Measurements from ENCODE around the gene MROH8.
"Not testable (repeated sequence)": the region's sequence is repeated elsewhere in the genome, so short reads cannot be mapped to it uniquely, and the experiment has no call there.

Gene MROH8

DNA sequence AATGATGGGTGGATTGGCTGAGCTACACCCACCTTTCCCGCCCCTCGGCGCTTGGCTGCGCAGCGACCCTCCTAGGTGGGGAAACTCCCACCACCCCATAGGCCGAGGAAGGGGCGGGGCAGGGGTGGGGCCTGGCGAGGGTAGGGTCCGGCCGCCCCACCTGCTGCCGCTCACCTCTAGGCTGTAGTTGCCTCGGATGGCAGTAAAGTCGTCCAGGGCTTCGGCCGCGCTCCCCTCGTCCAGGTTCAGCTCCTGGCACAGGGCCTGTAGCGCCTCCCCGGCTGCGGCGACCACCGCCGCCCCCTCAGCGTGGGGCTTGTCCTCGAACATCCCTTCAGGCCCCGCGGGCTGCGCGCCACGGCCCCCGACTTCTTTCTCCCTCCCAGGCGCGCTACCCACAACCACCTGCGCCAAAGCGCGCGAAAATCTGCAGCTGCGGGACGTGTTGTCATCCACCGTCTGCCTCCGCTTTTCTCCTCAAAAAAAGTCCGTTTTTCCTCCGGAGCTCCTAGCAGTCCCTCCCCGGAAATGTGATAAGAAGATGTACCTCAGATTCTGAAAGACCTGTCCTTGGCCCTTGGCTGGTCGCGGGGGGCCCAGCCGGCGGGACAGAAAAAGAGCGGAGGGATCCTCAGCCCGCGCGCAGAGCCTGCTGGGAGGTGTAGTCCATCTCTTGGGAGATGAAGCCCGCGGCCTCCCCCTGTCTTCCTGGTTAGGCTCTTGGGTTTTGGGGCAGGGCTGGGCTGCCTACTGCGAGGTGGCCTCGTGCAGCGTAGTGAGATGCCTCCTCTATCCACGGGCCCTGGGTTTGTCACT lies 83.5 kb downstream of the MROH8 start, which contains the start of gene RBL1:
Gene RBL1, minus strand, starts transcription at position 399 of the 816 bp plus-strand sequence. Its CDS starts 69 bp downstream, at position 330.
- peak; percentile 66 to 73 for DNase-seq (ENCODE audit: low read depth in 1 of 2, low spot score in 1 of 2)

DNA sequence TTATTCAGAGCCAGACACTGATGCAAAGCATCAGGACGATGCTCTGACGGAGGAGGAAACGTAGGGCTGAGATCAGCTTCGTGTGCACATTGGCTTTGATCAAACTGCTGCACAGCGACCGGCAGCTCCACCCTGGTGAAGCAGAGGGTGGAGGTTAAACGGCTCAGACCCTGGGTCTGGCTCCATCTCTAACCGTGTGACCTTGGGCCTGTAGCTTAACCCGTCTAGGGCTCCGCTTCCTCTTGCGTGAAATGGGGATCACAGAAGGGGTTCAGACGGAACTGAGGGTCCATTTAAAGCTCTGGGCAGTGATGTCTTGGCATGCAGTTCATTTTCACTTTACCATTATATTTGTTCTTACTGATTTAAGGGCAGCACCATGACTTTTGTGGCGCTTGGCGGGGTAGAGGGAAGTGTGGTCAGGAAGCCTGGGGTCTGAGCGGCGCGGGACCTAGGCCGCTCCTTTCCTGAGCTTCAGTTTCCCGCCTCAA lies 84.2 kb downstream of the MROH8 start:
- DNase-seq (ENCODE audit: low read depth in 1 of 2, low spot score in 1 of 2), result peak in 1 of 2 donors; percentile 9

DNA sequence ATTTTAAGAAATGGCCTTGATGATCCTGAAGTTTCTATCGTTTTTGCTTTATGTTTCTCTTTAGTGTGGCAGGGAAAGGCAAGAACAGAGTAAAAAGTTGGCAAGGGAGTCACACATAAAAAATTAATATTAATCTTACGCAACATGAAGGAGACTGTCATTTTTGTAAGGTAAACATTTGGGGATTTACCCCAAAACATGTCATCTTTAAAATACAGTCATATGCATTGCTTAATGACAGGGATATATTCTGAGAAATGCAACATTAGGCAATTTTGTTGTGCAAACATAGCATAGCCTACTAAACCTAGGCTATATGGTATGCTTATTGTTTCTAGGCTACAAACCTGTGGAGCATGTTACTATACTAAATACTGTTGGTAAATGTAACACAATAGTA lies 88.9 kb downstream of the MROH8 start:
- no peak for DNase-seq (ENCODE audit: low read depth in 1 of 2, low spot score in 1 of 2)

DNA sequence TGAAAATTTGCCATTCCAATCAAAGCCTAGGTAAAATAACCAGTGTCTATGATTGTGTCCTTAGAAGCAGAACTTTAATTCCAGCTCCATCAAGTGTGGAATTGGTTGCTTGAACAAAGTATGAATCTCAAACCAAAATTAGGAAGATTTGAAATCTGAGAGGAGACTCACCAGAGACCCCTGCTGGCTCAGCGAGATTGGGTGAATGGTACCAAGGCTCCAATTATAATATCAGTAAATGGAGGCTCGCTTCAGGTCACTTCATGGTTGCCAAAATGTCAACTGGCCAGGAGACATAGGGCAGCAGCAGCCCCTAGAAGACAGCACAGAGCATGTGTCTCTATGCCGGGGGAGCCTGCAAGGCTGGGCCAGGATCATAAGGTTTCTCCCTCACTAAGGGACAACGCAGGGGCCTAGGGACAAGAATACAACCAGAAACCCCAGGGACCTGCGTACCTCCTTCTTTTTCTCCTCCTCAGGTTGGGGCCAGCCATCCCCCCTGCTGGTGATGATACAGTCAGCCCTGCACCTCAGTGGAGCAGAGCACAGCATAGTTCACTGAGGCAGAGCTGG lies 97.5 kb downstream of the MROH8 start:
- peak in 1 of 2 donors; percentile 16 for DNase-seq (ENCODE audit: low read depth in 1 of 2, low spot score in 1 of 2)

DNA sequence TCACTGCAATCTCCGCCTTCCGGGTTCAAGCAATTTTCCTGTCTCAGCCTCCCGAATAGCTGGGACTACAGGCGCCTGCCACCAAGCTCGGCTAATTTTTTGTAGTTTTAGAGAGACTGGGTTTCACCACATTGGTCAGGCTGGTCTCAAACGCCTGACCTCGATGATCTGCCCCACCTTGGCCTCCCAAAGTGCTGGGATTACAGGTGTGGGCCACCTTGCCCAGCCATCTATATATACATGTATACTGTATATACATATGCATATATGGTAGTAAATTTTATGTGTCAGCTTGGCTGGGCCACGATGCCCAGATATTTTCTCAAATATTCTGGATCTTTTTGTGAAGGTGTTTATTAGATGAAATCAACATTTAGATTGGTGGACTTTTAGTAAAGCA lies 102.3 kb downstream of the MROH8 start:
- DNase-seq (ENCODE audit: low read depth in 1 of 2, low spot score in 1 of 2), result no peak

DNA sequence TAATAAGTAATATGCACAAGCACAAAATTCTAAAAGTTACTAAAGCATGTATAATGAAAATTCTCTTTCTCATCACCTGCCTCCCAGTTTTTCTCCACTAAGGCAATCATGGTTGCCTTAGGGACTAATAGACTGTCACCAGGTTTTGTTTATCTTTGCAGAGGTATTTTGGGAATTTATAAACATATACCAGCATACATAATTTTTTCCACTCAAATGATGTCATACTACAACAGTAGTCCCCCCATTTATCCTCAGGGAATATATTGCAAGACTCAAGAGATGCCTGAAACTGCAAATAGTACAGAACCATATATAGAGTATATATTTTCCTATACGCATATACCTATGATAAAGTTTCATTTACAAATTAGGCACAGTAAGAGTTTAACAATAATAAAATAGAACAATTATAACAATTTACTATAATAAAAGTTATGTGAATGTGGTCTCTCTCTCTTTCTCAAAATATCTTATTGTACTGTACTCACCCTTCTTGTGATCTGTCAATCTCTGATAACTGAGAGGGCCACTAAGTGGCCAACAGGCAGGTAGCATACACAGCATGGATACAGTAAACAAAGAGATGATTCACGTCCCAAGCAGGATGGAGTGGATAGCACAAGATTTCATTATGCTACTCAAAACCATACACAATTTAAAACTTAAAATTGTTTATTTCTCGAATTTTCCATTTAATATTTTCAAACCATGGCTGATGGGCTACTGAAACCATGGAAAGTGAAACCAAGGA lies 103.2 kb downstream of the MROH8 start:
- no peak for DNase-seq (ENCODE audit: low read depth in 1 of 2, low spot score in 1 of 2)

DNA sequence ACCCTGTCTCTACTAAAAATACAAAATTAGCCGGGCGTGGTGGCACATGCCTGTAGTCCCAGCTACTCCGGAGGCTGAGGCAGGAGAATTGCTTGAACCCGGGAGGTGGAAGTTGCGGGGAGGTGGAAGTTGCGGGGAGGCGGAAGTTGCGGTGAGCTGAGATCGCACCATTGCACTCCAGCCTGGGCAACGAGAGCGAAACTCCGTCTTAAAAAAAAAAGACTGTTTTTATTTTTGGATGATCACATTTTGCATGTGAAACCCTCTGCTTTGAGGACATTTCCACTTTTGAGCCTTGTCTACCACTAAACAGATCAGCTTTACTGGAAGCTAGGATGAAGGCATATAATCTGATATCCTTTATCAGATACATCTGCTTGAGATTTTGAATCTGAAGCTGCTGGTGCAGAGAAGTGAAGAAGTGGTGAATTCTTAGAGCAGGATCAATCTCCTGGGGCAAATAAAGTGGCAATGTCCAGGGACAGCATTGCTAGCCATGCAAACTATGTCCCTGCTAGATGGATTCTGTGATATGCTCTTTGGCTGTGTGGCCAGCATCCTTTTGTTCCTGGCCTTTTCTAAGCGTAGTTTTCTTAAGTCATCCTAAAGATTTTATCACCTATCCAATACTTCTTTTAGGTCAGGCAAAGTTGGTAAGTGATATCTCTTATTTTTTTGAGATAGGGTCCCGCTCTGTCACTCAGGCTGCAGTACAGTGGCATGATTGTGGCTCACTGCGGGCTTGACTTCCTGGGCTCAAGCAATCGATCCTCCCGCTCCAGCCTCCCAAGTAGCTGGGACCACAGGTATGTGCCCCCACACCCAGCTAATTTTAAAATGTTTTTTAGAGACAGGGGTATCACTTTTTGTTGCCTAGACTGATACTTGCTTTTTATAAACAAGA lies 106.8 kb downstream of the MROH8 start:
- DNase-seq (ENCODE audit: low read depth in 1 of 2, low spot score in 1 of 2), result no peak

DNA sequence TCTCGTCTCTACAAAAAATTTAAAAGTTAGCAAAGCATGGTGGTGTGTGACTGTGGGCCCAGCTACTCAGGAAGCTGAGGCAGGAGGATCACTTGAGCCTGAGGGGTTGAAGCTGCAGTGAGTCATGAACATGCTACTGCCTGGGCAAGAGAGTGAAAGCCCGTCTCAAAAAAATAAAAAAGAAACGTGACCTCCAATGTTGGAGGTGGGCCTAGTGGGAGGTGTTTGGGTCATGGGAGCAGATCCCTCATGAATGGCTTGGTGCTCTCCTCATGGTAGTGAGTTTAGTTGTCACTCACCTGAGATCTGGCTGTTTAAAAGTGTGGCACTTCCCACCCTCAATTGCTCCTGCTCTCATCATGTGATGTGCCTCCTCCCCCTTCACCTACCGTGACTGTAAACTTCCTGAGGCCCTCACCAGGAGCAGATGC lies 107.9 kb downstream of the MROH8 start:
- DNase-seq (ENCODE audit: low read depth in 1 of 2, low spot score in 1 of 2), result no peak

DNA sequence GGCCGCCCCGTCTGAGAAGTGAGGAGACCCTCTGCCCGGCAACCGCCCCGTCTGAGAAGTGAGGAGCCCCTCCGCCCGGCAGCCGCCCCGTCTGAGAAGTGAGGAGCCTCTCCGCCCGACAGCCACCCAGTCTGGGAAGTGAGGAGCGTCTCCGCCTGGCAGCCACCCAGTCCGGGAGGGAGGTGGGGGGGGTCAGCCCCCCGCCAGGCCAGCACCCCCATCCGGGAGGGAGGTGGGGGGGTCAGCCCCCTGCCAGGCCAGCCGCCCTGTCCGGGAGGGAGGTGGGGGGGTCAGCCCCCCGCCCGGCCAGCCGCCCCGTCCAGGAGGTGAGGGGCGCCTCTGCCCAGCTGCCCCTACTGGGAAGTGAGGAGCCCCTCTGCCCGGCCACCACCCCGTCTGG lies 109.8 kb downstream of the MROH8 start:
- not testable (repeated sequence) for DNase-seq (ENCODE audit: low read depth in 1 of 2, low spot score in 1 of 2)

DNA sequence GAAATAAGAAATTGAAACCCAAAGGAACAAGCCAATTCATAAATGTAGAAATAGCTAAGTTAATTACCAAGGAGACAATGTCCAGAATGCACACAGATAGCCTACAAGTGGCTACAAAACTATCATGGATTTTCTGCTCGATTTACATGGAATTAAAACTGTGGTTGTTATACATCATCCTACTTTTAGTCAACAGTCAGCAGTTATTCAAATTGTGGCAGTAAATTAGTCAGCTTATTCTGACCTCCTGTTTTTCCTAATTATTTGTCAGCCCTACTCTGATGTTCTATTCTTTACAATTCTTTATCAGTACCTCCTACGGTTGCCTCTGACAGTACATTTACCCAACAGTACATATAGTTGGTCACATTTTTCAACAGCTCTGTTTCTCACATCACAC lies 113.2 kb downstream of the MROH8 start:
- DNase-seq (ENCODE audit: low read depth in 1 of 2, low spot score in 1 of 2), result no peak

DNA sequence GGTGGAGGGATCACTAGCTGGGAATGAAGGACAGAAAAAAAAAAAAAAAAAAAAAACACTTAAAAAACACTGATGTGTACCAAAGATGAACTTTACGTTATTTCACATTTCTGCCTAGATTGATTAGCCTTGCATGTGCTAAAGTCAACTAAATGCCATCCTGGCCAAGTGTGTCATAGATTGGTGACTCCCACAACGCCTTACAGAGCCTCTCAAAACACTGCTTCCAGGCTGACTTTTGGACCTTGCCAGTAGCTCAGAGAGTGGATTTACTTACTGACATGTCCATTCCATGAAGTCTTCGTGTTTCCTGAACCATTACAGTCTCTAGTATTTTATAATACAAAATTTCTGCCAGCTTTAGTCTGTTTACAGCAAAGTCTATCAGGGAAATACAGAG lies 124.1 kb downstream of the MROH8 start:
- no peak for DNase-seq (ENCODE audit: low read depth in 1 of 2, low spot score in 1 of 2)

DNA sequence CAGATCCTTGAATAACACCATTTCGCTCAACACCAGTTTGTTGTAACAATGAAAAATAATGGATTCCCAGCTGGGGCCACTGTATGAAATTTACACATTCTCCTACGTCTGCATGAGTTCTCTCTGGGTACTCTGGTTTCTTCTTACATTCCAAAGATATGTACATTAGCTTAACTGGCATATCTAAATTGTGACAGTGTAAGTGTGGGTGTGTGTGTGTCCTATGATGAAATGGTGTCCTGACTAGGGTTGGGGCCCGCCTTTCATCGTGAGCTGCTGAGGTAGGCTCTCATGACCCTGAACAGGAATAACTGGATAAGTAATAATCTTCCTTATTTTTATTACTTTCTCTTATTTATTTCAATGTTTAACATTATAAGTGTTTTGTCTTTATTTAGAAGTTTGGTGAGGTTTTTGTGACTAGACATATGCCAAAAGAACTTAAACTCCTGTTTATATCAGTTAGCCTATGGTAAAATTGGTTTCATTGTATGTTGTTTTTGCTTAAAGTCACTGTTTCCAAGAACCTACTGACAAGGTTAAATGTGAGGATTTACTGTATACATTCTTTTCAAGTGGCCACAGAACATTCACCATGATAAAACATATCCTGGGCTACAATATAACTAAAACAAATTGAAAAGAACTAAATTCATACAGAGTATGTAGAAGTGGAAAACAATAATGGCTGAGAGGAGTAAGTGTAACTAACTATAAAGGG lies 126.0 kb downstream of the MROH8 start:
- no peak for DNase-seq (ENCODE audit: low read depth in 1 of 2, low spot score in 1 of 2)

Measured in stimulated activated CD4-positive, alpha-beta T cell treated with anti-CD3 and anti-CD28 coated beads, Interleukin-15, amount 100 ng/mL, for 1 hour (primary cell).